AG10803 (cell line): Measurements from ENCODE around the gene ACOXL.

ENCODE experiments used
- DNase-seq: peaks from one replicate; pipeline ENCODE4 v3.0.0; 2010; ENCODE audit warnings: low read depth
- H3K4me3 ChIP-seq: 2 replicates; pipeline ENCODE4 v1.5.1; 2011; ENCODE audit warnings: mild to moderate bottlenecking, low read length, control low read depth
- CTCF ChIP-seq: conservative IDR thresholded peaks from 2 replicates; pipeline ENCODE4 v1.5.1; 2011; ENCODE audit warnings: mild to moderate bottlenecking, low read length, control low read depth, inconsistent platforms

The ACOXL gene

GRCh38 chr2:110823165-110823564 is 90.8 kb downstream of the ACOXL start:
- no peak for DNase-seq
- no peak for TF ChIP-seq CTCF
- no peak overlapping the region for H3K4me3 ChIP-seq

- no peak for TF ChIP-seq CTCF
- no peak overlapping the region for H3K4me3 ChIP-seq
- DNase-seq, result no peak
Measured at GRCh38 chr2:110827511-110827910, 95.1 kb downstream of the ACOXL start.

GRCh38 chr2:110828330-110828729 is 96.0 kb downstream of the ACOXL start:
- TF ChIP-seq CTCF, result no peak
- no peak overlapping the region for H3K4me3 ChIP-seq
- DNase-seq, result no peak

GRCh38 chr2:110829413-110830146 is 97.2 kb downstream of the ACOXL start:
- no peak for DNase-seq
- no peak for TF ChIP-seq CTCF
- no peak overlapping the region for H3K4me3 ChIP-seq

GRCh38 chr2:110832740-110833139 is 100.4 kb downstream of the ACOXL start:
- no peak for DNase-seq
- no peak overlapping the region for H3K4me3 ChIP-seq
- no peak for TF ChIP-seq CTCF

GRCh38 chr2:110834134-110834827 is 101.9 kb downstream of the ACOXL start:
- H3K4me3 ChIP-seq, result no peak overlapping the region
- no peak for TF ChIP-seq CTCF
- DNase-seq, result no peak

- no peak overlapping the region for H3K4me3 ChIP-seq
Measured at GRCh38 chr2:110836671-110837070, 104.3 kb downstream of the ACOXL start.

More at GRCh38 chr2:110836671-110837070, 104.3 kb downstream of the ACOXL start:
- TF ChIP-seq CTCF, result no peak
- DNase-seq, result no peak
